Spinal cord (tissue), 10 donors: ENCODE measurements around the gene POFUT2. TPM values are rescaled to one million over a fixed set of nuclear protein-coding genes. Genes with fewer than 3 reads are reported as not detected.

ENCODE experiments used
- DNase-seq, 6 donors: peaks; one replicate each; pipeline versions ENCODE4 v3.0.0 to v3.0.0-alpha.2; 2013 to 2015; ENCODE audit warnings: low spot score in 6 of 6, low read depth in 4 of 6
- H3K27ac ChIP-seq: one replicate; pipeline ENCODE4 v1.5.1; 2013; ENCODE audit warnings: low read depth, low read length, control low read depth
- H3K27me3 ChIP-seq: one replicate; pipeline ENCODE4 v1.6.1; 2013; ENCODE audit warnings: low read length; ENCODE audit not compliant: control insufficient read depth, insufficient read depth
- H3K36me3 ChIP-seq: one replicate; pipeline ENCODE4 v1.6.1; 2013; ENCODE audit warnings: low read length; ENCODE audit not compliant: control insufficient read depth, insufficient read depth
- H3K4me1 ChIP-seq: one replicate; pipeline ENCODE4 v1.6.1; 2013; ENCODE audit warnings: low read length; ENCODE audit not compliant: control insufficient read depth, insufficient read depth
- H3K4me3 ChIP-seq: one replicate; pipeline ENCODE4 v1.5.1; 2013; ENCODE audit warnings: low read depth, low read length, control low read depth
- H3K9me3 ChIP-seq: one replicate; pipeline ENCODE4 v1.6.1; 2013; ENCODE audit warnings: low read length; ENCODE audit not compliant: control insufficient read depth, insufficient read depth
- WGBS: methylation state at CpG from one replicate; pipeline ENCODE4 v1.1.5; 2013; ENCODE audit warnings: missing lambda C conversion rate; ENCODE audit not compliant: insufficient coverage; 5-methylcytosine and 5-hydroxymethylcytosine counted together
- polyA plus RNA-seq, 2 donors: library from polyadenylated mRNA; unstranded; fragments of 120-200 nt; gene quantifications; one replicate each; pipeline ENCODE4 v1.2.1, GENCODE V29; 2013; ENCODE audit not compliant: insufficient read length in 2 of 2
- total RNA-seq, 2 donors: library from RNA; depleted of rRNA in 1 of 2; stranded (reverse); fragments of 120-200 nt in 1 of 2; fragments of >200 nt in 1 of 2; gene quantifications; one replicate each; pipeline versions ENCODE4 v1.2.3 to v1.2.4, GENCODE V29; 2013 to 2014
- donor health status: healthy.

Gene POFUT2
- total and polyA plus RNA-seq, 4 donors, result 19.8 to 36.0 (median 33.5) TPM

DNA sequence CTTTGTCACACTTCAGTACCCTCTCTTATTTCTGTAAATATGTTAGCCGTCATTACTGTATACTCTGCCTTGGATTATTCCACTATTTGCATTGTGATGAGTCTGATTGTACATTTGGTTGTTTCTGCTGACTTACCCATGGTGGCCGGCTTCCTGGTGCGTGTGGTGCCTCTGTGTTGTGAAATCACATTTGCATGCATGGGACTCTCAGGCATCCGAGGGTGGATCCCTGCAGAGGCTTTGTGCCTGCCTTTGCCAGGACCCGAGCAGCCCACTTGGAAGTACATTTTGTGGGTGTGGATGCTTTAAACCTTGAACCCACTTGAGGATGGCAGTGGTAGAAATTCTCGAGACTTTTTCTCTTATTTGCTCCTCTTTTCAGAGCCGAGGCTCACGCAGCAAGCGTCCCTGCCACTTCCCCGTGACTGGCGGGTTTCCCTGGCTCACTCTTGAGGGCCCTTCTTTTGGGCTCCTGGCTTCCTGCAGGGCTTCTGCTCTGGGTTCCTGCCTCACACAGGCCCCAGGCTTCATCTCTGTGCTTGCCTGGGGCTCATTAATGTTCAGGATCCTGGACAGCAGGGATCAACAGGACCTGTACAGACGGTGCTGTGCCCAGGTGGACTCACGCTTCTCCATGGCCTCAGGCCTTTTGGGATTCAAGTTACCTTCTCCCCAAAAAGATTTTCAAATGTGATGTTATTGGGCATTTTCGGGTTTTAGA lies 36.6 kb downstream of the POFUT2 start:
- peaks cover 8% of the 10 kb centered on the region for H3K4me1 ChIP-seq
- no peaks in the 10 kb centered on the region for H3K27me3 ChIP-seq
- H3K9me3 ChIP-seq, result no peaks in the 10 kb centered on the region
- no peaks in the 10 kb centered on the region for H3K36me3 ChIP-seq
- DNase-seq, result no peak
- no peak overlapping the region for H3K4me3 ChIP-seq
- WGBS, result 78% methylated on average over 10 of the region's 14 CpGs
- no peak overlapping the region for H3K27ac ChIP-seq

DNA sequence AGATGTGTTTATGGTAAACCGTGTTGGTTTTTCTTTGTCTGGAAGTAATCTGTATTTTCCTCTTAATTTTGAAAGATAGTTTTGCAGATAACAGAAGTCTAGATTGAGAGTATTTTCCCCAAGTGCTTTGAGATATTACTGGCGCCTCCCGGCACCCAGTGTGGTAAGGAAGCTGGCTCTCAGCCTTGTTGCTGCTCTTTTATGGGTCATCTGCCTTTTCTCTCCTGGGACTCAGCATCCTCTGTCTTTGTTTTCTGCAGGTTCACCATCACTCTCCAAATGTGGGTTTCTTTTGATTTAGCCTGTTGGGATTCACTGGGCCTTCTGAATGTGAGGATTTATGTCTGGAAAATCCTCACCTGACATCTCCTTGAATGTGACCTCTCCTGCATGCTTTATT lies 37.4 kb downstream of the POFUT2 start:
- Histone ChIP-seq H3K4me1 (peaks cover 8% of the 10 kb centered on the region), H3K9me3 (no peaks in the 10 kb centered on the region), H3K4me3 (no peak overlapping the region), H3K36me3 (no peaks in the 10 kb centered on the region), H3K27me3 (no peaks in the 10 kb centered on the region), H3K27ac (no peak overlapping the region)
- 100% methylated on average over 2 of the region's 3 CpGs for WGBS
- no peak for DNase-seq

DNA sequence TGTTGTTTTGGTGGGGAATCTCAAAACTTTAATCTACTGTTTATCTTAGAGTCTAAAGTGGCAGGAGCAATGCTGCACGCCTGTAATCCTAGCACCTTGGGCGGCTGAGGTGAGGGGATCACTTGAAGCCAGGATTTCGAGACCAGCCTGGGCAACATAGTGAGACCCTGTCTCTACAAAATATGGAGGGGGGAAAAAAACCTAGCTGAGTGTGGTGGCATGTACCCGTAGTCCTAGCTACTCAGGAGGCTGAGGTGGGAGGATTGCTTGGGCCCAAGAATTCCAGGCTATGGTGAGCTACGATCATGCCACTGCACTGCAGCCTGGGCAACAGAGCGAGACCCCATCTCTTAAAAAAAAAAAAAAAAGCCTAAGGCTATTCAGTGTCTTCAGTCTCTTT lies 38.1 kb downstream of the POFUT2 start:
- Histone ChIP-seq H3K27ac (no peak overlapping the region), H3K4me3 (no peak overlapping the region), H3K9me3 (no peaks in the 10 kb centered on the region), H3K4me1 (peaks cover 8% of the 10 kb centered on the region), H3K27me3 (no peaks in the 10 kb centered on the region), H3K36me3 (no peaks in the 10 kb centered on the region)
- DNase-seq, result no peak
- 92% methylated on average over 6 of the region's 6 CpGs for WGBS

DNA sequence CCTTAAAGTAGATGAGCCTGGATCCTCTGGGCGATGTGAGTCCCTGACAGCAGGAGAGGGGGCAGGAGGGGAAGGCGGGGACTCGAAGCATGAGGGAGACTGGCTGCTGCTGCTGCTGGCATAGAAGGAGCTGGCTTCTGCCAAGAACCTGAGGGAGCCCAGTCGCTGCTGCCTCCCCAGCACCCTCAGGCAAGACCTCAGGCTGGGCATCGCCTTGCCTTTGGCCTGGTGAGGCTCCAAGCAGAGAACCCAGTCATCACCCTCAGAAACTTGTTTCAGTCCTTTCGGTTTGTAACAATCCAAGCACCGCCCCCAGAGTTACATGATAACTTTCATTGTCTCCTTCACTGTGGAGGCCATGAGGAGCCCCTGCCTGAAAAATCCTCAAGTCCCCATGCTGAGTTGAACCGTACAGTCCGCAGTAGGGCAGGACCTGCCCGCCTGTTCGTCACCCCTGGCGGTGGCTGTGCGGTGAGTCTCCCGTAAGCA lies 38.8 kb downstream of the POFUT2 start:
- H3K36me3 ChIP-seq, result no peaks in the 10 kb centered on the region
- 48% methylated on average over 14 of the region's 14 CpGs for WGBS
- H3K27me3 ChIP-seq, result no peaks in the 10 kb centered on the region
- no peaks in the 10 kb centered on the region for H3K9me3 ChIP-seq
- H3K4me3 ChIP-seq, result no peak overlapping the region
- no peak overlapping the region for H3K27ac ChIP-seq
- peak in 2 of 6 donors; percentile 66 to 69 for DNase-seq
- H3K4me1 ChIP-seq, result peaks cover 8% of the 10 kb centered on the region

- Histone ChIP-seq H3K4me1 (peaks cover 8% of the 10 kb centered on the region), H3K27ac (no peak overlapping the region), H3K27me3 (no peaks in the 10 kb centered on the region), H3K9me3 (peaks cover 2% of the 10 kb centered on the region), H3K36me3 (no peaks in the 10 kb centered on the region), H3K4me3 (no peak overlapping the region)
- DNase-seq, result peak in 1 of 6 donors; percentile 10
- WGBS, result 21% methylated on average over 8 of the region's 13 CpGs
These were observed 39.3 kb downstream of the POFUT2 start for GRCh38 chr21:45248301-45248892.

- H3K36me3 ChIP-seq, result no peaks in the 10 kb centered on the region
- WGBS, result 56% methylated on average over 3 of the region's 20 CpGs
These were observed 41.0 kb downstream of the POFUT2 start for GRCh38 chr21:45246386-45247320.

DNA sequence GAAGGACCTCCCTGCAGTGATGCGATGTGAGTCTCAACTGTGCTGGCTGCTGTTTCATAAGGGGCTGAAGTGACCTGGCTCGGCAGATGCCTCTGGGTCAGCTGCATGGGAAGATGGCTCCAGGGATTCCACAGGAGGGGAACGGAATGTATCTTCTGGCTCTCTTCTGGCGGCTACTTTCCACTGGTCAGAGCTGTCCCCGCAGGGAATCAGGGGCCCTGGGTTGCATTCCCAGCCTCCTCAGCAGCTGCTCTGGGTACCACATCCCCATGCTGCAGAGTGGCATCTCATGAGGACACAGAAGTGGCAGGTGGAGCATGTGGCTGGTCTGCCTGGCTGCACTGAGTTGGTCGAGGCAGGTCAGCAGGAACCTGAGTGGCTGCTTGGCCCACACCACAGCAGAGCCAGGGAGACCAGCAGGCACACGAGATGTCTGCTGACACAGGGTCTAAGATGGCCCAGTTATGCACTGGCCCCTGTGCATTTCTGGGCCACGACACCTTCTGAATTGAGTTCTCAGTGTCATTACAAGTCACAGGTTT lies 42.8 kb downstream of the POFUT2 start:
- Histone ChIP-seq H3K4me1 (peaks cover 8% of the 10 kb centered on the region), H3K4me3 (no peak overlapping the region), H3K9me3 (peaks cover 4% of the 10 kb centered on the region), H3K27ac (no peak overlapping the region), H3K36me3 (no peaks in the 10 kb centered on the region), H3K27me3 (no peaks in the 10 kb centered on the region)
- 81% methylated on average over 8 of the region's 8 CpGs for WGBS
- DNase-seq, result no peak

More at GRCh38 chr21:45246386-45247320, 41.0 kb downstream of the POFUT2 start:
- Histone ChIP-seq H3K27ac (no peak overlapping the region), H3K4me1 (peaks cover 8% of the 10 kb centered on the region), H3K9me3 (peaks cover 4% of the 10 kb centered on the region), H3K27me3 (no peaks in the 10 kb centered on the region), H3K4me3 (no peak overlapping the region)
- peak in 1 of 6 donors; percentile 63 for DNase-seq

- Histone ChIP-seq H3K4me3 (no peak overlapping the region), H3K27me3 (no peaks in the 10 kb centered on the region), H3K36me3 (no peaks in the 10 kb centered on the region), H3K4me1 (peaks cover 1% of the 10 kb centered on the region), H3K27ac (no peak overlapping the region), H3K9me3 (peaks cover 4% of the 10 kb centered on the region)
- WGBS, result 100% methylated on average over 1 of the region's 3 CpGs
- no peak for DNase-seq
These were observed 44.1 kb downstream of the POFUT2 start for GRCh38 chr21:45243603-45244002.

GRCh38 chr21:45241357-45241756 lies 46.3 kb downstream of the POFUT2 start:
- Histone ChIP-seq H3K9me3 (peaks cover 4% of the 10 kb centered on the region), H3K27ac (no peak overlapping the region), H3K4me1 (no peaks in the 10 kb centered on the region), H3K36me3 (no peaks in the 10 kb centered on the region), H3K27me3 (no peaks in the 10 kb centered on the region), H3K4me3 (no peak overlapping the region)
- WGBS, result 85% methylated on average over 2 of the region's 3 CpGs
- DNase-seq, result no peak
